Measurements from ENCODE around the gene STXBP6. TPM values are rescaled to one million over a fixed set of nuclear protein-coding genes. Genes with fewer than 3 reads are reported as not detected.

STXBP6 gene
- total and polyA plus RNA-seq, 2 donors (not counting 3 experiments of a cell fraction or from before 2014, with no cell fraction given) = 0.06 TPM; not detected in 1

DNA sequence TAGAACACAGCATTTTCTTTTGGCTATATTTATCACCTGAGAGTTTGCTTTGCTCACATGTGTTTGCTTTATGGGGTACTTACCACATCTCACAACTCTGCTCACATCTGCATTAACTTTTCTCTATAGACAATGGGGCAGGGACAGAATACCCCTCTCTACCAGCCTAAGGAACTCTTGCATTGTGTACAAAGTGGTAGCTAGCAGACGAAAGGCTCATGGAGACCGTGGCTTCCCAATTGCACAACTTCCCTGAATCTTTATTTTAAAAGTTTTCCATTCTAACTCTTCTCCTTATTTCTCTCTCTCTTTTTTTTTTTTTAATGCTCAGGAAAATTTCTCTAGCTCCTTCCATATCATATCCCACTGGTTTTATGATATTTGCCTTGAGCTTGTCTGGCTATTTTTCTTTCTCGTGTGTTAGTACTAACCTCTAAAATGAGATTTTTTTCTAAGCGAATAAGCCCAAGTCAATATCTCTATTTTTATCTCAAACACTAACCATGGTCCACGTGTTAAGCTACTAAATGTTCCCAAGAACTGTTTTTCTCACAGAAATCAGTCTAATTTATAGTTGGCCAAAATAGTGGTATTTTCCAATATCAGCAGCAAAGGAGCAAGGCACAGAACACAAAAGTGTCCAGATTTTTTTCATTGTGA, 155.2 kb downstream of the STXBP6 start:
- Histone ChIP-seq H3K4me1 (ENCODE audit: control insufficient read depth, extremely low read depth, insufficient read depth, low read length) (no peaks in the 10 kb centered on the region), H3K27me3 (ENCODE audit: control insufficient read depth in 2 of 2, insufficient read depth in 2 of 2, low read length in 2 of 2) (no peaks in the 10 kb centered on the region), H2AFZ (ENCODE audit: low read depth, low read length) (no peak overlapping the region), H3K27ac (ENCODE audit: insufficient read depth, low read depth, low read length) (no peak overlapping the region), H3K79me2 (ENCODE audit: control insufficient read depth, insufficient read depth, low read length) (no peaks in the 10 kb centered on the region), H3K9me1 (replicated peaks; ENCODE audit: control insufficient read depth, extremely low read depth, insufficient read depth, low read length) (no peaks in the 10 kb centered on the region), H3K4me3 (replicated peaks in 1 of 3; ENCODE audit: insufficient read depth in 1 of 3, low read depth in 1 of 3, low read length in 3 of 3) (no peak overlapping the region), H4K20me1 (replicated peaks; ENCODE audit: control insufficient read depth, extremely low read depth, insufficient read depth, low read length) (no peaks in the 10 kb centered on the region), H3K4me2 (ENCODE audit: insufficient read depth, low read length) (no peak overlapping the region), H3K9ac (replicated peaks; ENCODE audit: extremely low read depth, insufficient read depth, low read length) (no peak overlapping the region), H3K9me3 (replicated peaks; ENCODE audit: control insufficient read depth, insufficient read depth, low read length) (no peaks in the 10 kb centered on the region), H3K36me3 (ENCODE audit: control insufficient read depth in 2 of 2, extremely low read depth in 1 of 2, insufficient read depth in 2 of 2, low read length in 2 of 2) (no peaks in the 10 kb centered on the region)
- BruUV-seq (replicated peaks) = no TSS peak
- DNase-seq (ENCODE audit: low read depth, low spot score) (no peak), FAIRE-seq (no peak)
- intact Hi-C loops (cut with micrococcal nuclease) (no loop called here), dilution Hi-C loops (cut with MboI; ENCODE audit: extremely low pct_ligation_motif_present, low sequenced_read_pairs) (no loop called here)
- POLR2A ChIA-PET = no interaction called here
- TF ChIP-seq JUN (IDR thresholded peaks at IDR 0.05; ENCODE audit: borderline replicate concordance, insufficient read depth, insufficient read length, low read depth) (no peak), MYC (IDR thresholded peaks at IDR 0.05; ENCODE audit: low read depth, low read length) (no peak), EZH2 (IDR thresholded peaks at IDR 0.05; ENCODE audit: borderline replicate concordance, low read depth, low read length, severe bottlenecking) (no peak), POLR2AphosphoS5 (IDR thresholded peaks at IDR 0.05; ENCODE audit: insufficient read depth, low read depth, low read length) (no peak), FOS (IDR thresholded peaks at IDR 0.05; ENCODE audit: borderline replicate concordance, insufficient read depth, low read length) (no peak), POLR2A (IDR thresholded peaks at IDR 0.05; ENCODE audit: low read depth, low read length) (no peak)
- TF ChIP-seq, protein P1, sequence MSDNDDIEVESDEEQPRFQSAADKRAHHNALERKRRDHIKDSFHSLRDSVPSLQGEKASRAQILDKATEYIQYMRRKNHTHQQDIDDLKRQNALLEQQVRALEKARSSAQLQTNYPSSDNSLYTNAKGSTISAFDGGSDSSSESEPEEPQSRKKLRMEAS (IDR thresholded peaks at IDR 0.05; ENCODE audit: insufficient read depth, insufficient read length) = no peak
- CTCF ChIA-PET = no interaction called here

DNA sequence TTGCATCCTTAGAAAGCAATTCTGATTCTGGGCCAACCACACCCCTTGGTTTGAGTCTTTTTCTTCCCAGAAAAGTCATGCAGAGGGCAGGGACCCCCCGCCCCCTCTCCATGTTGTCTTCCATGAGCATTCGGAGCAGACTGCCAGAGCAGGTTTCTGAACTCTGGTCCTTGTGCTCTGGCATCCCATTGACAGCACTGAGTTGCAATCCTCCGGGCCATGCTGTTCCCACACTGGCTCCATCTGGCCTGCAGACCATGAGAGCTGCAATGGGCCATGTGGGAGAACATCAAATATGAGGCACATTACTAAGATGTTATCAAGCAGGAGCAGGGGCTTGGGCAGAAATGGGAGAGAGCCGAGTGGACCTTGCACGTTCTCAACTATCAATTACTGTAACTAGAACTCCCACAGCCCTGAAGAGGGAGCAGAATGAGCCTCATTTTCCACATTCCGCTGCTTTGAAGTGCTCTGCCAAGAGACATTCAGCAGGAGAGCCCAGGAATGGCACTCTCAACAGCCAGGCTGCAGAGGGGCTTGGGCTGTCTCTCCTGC, 157.4 kb downstream of the STXBP6 start:
- H2AFZ ChIP-seq (ENCODE audit: low read depth, low read length) = no peak overlapping the region
- dilution Hi-C loops (cut with MboI; ENCODE audit: extremely low pct_ligation_motif_present, low sequenced_read_pairs) = no loop called here
- POLR2A ChIA-PET = no interaction called here
- H4K20me1 ChIP-seq (replicated peaks; ENCODE audit: control insufficient read depth, extremely low read depth, insufficient read depth, low read length) = no peaks in the 10 kb centered on the region
- H3K4me3 ChIP-seq (replicated peaks in 1 of 3; ENCODE audit: insufficient read depth in 1 of 3, low read depth in 1 of 3, low read length in 3 of 3) = no peak overlapping the region
- H3K9me1 ChIP-seq (replicated peaks; ENCODE audit: control insufficient read depth, extremely low read depth, insufficient read depth, low read length) = no peaks in the 10 kb centered on the region
- no peaks in the 10 kb centered on the region for H3K36me3 ChIP-seq (ENCODE audit: control insufficient read depth in 2 of 2, extremely low read depth in 1 of 2, insufficient read depth in 2 of 2, low read length in 2 of 2)
- no TSS peak for BruUV-seq (replicated peaks)
- no peaks in the 10 kb centered on the region for H3K27me3 ChIP-seq (ENCODE audit: control insufficient read depth in 2 of 2, insufficient read depth in 2 of 2, low read length in 2 of 2)
- H3K79me2 ChIP-seq (ENCODE audit: control insufficient read depth, insufficient read depth, low read length) = no peaks in the 10 kb centered on the region
- FAIRE-seq = no peak
- no peaks in the 10 kb centered on the region for H3K4me1 ChIP-seq (ENCODE audit: control insufficient read depth, extremely low read depth, insufficient read depth, low read length)
- CTCF ChIA-PET = no interaction called here
- H3K9ac ChIP-seq (replicated peaks; ENCODE audit: extremely low read depth, insufficient read depth, low read length) = no peak overlapping the region
- DNase-seq (ENCODE audit: low read depth, low spot score) = no peak
- H3K27ac ChIP-seq (ENCODE audit: insufficient read depth, low read depth, low read length) = no peak overlapping the region
- TF ChIP-seq, protein P1 (IDR thresholded peaks at IDR 0.05; ENCODE audit: insufficient read depth, insufficient read length) = no peak
- TF ChIP-seq FOS (IDR thresholded peaks at IDR 0.05; ENCODE audit: borderline replicate concordance, insufficient read depth, low read length) (no peak), MYC (IDR thresholded peaks at IDR 0.05; ENCODE audit: low read depth, low read length) (no peak), JUN (IDR thresholded peaks at IDR 0.05; ENCODE audit: borderline replicate concordance, insufficient read depth, insufficient read length, low read depth) (no peak), GATA2 (IDR thresholded peaks at IDR 0.05; ENCODE audit: insufficient read depth, insufficient read length, low read depth, low read length) (no peak), POLR2AphosphoS5 (IDR thresholded peaks at IDR 0.05; ENCODE audit: insufficient read depth, low read depth, low read length) (no peak), EZH2 (IDR thresholded peaks at IDR 0.05; ENCODE audit: borderline replicate concordance, low read depth, low read length, severe bottlenecking) (no peak)
- TF ChIP-seq, protein P2, sequence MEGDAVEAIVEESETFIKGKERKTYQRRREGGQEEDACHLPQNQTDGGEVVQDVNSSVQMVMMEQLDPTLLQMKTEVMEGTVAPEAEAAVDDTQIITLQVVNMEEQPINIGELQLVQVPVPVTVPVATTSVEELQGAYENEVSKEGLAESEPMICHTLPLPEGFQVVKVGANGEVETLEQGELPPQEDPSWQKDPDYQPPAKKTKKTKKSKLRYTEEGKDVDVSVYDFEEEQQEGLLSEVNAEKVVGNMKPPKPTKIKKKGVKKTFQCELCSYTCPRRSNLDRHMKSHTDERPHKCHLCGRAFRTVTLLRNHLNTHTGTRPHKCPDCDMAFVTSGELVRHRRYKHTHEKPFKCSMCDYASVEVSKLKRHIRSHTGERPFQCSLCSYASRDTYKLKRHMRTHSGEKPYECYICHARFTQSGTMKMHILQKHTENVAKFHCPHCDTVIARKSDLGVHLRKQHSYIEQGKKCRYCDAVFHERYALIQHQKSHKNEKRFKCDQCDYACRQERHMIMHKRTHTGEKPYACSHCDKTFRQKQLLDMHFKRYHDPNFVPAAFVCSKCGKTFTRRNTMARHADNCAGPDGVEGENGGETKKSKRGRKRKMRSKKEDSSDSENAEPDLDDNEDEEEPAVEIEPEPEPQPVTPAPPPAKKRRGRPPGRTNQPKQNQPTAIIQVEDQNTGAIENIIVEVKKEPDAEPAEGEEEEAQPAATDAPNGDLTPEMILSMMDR (IDR thresholded peaks at IDR 0.05; ENCODE audit: extremely low read depth in 1 of 2, insufficient read depth in 1 of 2, low read depth in 1 of 2, low read length in 2 of 2) = no peak
- H3K4me2 ChIP-seq (ENCODE audit: insufficient read depth, low read length) = no peak overlapping the region
- intact Hi-C loops (cut with micrococcal nuclease) = no loop called here
- no peaks in the 10 kb centered on the region for H3K9me3 ChIP-seq (replicated peaks; ENCODE audit: control insufficient read depth, insufficient read depth, low read length)

All from endothelial cell of umbilical vein (primary cell).